ENCODE data around the gene ANAPC2.

ANAPC2 gene, protein sequence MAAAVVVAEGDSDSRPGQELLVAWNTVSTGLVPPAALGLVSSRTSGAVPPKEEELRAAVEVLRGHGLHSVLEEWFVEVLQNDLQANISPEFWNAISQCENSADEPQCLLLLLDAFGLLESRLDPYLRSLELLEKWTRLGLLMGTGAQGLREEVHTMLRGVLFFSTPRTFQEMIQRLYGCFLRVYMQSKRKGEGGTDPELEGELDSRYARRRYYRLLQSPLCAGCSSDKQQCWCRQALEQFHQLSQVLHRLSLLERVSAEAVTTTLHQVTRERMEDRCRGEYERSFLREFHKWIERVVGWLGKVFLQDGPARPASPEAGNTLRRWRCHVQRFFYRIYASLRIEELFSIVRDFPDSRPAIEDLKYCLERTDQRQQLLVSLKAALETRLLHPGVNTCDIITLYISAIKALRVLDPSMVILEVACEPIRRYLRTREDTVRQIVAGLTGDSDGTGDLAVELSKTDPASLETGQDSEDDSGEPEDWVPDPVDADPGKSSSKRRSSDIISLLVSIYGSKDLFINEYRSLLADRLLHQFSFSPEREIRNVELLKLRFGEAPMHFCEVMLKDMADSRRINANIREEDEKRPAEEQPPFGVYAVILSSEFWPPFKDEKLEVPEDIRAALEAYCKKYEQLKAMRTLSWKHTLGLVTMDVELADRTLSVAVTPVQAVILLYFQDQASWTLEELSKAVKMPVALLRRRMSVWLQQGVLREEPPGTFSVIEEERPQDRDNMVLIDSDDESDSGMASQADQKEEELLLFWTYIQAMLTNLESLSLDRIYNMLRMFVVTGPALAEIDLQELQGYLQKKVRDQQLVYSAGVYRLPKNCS

DNA sequence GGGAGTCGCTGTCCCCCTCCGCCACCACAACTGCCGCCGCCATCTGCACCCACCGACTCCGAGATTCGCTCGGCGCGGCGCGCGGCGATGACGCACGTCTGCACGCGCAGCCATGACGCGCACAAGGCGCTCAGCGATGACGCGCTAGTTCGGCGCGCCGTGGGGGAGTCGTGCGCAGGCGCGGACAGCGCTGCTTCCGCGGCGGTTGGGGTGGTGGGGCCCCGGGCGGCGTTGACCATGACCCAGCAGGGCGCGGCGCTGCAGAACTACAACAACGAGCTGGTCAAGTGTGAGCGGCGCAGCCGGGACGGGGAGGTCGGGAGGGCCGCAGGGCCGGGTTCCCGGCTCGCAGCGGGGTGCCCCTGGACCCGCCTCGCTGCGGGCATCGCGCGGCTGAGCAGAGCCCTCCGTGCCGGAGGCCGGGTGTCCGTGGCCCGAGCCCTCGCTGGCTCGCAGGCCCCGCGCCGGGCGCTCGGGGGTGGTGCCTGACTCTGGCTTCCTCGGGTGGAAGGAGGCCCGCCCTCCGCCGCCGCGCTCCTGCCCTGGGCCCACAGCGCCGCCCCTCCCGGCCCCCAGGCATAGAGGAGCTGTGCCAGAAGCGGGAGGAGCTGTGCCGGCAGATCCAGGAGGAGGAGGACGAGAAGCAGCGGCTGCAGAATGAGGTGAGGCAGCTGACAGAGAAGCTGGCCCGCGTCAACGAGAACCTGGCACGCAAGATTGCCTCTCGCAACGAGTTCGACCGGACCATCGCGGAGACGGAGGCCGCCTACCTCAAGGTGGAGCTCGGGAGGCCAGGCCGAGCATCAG, at the start of gene ANAPC2, which contains the start of gene SSNA1:
ANAPC2 (minus strand) TSS at position 71 of the 807 bp plus-strand sequence; CDS start at position 43, 28 bp downstream.
SSNA1 (plus strand) TSS at position 187 of the 807 bp plus-strand sequence; CDS start at position 238, 51 bp downstream.
- DNase-seq = peak; percentile 91

DNA sequence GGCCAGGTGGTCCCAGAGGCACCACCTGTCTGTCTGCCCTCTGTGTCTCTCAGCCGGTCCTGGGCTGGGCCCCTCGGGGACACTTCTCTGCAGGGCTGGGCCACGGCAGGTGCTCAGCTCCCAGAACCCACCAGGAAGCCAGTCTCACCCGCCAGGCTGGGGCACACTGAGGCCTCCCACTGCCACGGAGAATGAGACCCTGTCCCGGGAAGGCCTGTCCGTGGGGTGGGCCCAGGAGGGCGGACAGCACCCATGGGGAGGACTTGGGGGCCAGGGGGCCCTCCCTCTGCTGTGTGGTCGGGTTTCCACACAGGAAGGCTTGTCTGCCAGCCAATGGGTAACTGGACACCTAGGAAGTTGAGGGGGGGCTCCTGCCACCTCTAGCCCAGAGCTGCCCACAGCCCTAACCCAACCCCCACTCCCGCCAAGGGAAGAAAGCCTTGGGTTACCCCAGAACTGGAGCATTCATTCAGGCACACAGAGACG, 48.6 kb upstream of the ANAPC2 start:
- DNase-seq = peak; percentile 75

DNA sequence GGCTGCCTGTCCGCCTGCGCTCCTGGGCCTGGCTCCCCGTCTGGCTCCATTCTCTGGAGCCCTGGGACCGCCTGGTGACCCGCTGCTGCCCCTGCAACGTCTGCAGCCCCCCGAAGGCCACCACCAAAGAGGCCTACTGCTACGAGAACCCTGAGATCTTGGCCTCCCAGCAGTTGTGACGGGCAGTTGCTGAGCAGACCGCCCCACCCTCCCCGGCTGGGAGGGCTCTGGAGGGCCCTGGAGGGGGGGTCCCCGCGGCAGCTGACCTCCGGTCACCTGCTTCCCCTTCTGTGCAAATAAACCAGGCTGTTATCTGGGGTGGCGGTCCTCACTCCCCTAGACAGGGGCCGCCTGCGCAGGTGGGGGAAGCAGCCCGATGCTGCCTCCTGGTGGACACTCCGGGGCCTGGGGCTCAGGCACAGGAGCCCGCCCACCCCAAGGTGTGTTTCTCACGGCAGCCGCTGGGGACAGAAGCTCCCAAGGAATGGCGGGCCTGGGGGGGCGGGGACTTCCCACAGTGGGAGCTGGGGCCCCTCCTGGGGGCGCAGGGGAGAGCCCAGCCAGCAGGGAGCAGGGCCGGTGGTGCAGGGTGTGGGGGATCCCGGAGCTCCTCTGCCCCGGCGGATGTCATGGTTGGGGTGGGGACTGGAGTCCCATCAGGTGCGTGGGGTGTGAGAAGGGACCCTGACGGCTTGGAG, 48.0 kb upstream of the ANAPC2 start:
- DNase-seq = peak; percentile 95

DNA sequence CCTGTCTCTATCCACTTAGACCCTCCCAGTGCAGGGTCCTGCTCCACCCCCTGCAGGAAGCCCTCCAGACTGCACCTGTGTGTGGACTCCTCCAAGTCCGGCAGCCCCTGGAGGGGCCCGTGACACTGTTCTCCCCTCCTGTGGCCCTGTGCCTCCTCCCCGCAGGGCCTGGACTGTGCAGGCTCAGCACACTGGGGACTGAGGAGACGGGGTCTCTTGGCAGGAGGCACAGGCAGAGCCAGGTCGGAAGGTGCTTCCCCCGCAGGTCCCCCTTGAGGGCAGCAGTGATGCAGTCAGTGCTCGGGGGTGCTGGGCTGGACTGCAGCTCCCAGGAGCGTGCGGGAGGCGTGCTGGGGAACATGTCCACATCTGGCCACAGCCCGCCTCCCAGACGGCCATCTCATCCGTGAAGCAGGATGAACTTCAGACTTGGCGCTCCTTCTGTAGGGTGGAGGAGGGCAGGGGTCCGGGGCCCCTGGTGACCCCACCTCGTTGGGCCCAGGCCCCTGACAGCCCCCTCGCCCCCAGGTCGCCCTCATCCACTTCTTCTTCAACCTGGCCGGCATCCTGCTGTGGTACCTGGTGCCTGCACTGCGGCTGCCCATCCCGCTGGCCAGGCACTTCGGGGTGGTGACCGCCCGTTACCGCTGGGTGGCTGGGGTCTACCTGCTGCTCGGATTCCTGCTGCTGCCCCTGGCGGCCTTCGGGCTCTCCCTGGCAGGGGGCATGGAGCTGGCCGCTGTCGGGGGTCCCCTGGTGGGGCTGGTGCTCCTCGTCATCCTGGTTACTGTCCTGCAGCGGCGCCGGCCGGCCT, 47.3 kb upstream of the ANAPC2 start:
- no peak for DNase-seq

DNA sequence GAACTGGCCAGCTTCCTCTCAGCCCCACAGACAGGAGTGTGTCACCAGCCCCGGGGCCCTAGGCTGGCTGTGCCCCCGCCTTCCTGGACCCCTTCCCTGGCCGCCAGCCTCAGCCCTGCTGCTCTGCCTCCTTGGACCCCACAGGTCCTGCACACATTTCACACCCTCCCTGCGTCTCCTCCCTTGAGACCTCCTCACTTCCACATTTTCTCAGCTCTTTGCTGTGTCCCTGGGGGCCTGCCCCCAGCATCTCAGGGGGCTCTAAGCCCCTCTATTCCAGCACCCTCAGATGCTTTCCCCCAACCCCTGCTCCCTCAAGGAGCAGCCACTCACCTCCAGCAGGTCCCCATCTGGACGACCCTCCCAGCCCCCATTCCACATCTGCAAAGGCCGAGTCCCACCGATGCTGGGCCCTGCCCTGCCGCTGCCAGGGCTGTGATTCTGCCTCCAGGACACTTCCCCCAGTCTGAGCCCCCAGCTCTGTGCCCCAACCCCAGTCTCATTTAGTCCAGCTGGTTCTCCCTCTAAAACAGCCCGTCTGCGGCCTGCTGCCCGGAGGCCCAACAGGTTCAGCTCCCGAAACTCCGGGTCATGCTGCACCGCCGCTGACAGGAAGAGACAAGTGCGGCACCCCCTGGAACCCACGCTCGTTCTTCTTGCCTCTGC, 46.5 kb upstream of the ANAPC2 start:
- no peak for DNase-seq

DNA sequence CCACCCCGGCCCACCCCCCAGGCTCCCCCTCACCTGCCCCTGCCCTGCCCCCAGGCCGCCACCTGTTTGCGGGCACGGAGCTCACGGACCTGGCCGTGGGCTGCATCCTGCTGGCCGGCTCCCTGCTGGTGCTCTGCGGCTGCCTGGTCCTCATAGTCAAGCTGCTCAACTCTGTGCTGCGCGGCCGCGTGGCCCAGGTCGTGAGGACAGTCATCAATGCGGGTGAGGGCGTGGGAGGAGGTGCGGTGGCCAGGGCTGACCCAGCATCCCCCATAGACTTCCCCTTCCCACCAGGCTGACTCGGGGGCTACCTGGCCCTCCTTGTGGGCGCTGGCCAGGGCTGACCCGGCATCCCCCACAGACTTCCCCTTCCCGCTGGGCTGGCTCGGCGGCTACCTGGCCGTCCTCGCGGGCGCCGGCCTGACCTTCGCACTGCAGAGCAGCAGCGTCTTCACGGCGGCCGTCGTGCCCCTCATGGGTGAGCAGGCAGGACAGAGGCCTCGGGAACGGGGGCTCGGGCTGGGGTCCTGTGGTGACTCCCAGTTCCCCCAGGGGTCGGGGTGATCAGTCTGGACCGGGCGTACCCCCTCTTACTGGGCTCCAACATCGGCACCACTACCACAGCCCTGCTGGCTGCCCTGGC, 45.8 kb upstream of the ANAPC2 start:
- DNase-seq = no peak

DNA sequence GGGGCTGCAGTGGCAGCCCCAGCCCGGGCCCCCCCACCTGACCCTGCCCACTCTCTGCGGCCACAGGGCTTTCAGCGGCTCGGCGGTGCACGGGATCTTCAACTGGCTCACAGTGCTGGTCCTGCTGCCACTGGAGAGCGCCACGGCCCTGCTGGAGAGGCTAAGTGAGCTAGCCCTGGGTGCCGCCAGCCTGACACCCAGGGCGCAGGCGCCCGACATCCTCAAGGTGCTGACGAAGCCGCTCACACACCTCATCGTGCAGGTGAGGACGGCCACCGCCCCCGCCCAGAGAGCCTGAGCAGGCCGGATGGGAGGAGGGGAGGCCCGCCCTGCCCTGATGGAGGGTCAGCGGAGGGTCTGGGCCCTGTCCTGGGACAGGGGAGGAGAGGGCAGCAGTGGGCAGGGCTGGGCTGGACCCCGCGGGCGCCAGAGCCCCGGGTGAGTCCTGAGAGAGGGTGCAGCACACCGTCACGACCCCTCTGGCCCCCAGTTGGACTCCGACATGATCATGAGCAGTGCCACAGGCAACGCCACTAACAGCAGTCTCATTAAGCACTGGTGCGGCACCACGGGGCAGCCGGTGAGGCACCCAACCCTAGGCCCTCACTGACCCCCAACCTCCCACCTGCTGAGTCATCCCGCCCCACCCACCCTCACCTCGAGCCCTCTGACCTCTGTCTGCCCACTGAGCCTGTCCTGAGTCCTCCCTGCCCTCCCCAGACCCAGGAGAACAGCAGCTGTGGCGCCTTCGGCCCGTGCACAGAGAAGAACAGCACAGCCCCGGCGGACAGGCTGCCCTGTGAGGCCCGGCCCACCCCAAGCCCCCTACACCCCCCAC, 45.0 kb upstream of the ANAPC2 start:
- no peak for DNase-seq

DNA sequence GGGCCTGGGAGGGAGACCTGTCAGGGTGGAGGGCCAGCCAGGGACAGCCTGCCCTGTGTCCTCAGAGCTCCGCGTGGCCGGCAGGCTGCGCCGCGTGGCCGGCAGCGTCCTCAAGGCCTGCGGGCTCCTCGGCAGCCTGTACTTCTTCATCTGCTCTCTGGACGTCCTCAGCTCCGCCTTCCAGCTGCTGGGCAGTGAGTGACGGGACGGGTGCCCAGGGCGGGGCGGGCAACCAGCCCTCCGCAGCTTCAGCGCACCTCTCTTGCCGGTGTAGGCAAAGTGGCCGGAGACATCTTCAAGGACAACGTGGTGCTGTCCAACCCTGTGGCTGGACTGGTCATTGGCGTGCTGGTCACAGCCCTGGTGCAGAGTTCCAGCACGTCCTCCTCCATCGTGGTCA, 44.1 kb upstream of the ANAPC2 start:
- DNase-seq = no peak

DNA sequence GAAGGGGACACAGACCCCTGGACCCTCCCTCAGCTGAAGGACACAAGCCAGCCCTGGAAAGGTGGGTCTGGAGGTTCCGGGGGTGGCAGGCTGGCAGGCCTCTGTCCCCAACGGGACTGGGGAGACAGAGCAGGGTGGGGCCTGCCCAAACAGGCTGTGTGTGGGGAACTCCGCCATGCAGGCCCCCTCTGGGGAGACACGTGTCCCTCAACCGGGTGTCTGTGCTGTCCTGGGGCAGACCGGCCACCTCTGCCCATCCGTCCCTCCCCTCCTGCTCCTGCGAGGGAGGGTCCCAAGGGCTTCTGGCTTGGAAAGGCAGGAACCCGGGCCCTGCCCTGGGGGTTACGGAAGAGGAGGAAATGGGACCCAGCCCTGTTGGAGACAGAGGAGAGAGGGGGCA, 43.7 kb upstream of the ANAPC2 start:
- no peak for DNase-seq

DNA sequence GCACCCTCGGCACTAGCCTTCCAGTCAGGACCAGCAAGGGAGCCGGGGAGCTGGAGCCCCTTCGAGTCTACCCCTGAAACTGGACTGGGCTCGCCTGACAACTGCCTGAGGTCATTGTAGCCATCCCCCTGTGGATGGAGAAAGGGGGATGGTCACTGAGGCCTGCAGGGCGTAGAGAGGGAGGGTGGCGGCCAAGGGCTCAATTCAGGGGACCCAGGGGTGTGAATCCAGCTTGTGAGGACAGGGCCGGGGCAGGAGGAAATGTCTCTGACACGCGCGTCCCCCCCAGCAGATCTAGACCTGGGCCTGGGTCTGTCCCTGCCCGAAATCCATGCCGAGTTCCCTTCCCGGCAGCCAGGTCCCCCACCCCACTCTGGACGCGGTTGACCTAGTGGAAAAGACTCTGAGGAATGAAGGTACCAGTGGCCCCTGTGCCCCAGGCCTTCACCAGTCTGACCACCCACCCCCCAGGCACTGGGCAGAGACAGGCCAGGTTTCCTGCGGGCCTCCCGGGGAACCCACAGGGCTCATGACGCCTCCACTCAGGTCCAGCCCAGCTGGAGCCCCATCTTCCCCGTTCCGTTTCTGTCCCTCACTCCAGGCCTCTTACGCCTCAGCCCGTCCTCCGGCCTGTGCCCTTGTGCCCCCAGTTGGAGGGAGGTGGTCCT, 43.1 kb upstream of the ANAPC2 start:
- no peak for DNase-seq

DNA sequence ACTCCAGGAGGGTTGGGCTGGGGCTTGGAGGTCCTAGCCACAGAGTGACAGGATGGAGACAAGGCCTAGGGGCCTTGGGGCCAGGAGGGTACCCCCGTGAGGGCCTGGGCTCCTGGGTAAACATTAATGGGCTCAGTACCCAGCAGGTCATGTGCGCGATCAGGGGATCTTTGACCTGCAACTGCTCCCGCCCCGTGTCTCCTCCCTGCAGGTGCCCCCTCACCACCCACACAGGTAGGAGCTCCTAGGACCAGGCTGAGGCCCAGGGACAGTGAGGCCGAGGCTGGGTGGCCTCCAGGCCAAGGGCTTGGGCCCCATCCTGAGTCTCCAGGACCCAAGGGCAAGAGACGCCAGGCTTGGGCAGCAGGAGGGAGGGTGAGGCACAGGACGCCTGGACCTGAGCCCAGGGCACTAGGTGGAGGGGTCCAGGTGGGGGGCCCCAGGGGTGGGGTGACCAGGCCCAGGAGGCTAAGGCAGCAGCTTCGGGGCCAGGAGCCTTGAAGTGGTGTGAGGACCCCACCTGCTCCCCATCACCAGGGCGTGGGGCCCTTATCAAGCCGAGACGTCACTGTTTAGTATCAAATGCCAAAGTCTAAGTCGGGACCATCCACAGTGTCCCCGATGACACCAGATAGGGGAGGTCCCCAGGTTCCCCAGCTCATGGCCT, 42.5 kb upstream of the ANAPC2 start, which contains the start of gene SLC34A3:
SLC34A3 (plus strand) TSS at position 197 of the 667 bp plus-strand sequence. CDS start 802 bp downstream, outside the sequence.
- DNase-seq = no peak

DNA sequence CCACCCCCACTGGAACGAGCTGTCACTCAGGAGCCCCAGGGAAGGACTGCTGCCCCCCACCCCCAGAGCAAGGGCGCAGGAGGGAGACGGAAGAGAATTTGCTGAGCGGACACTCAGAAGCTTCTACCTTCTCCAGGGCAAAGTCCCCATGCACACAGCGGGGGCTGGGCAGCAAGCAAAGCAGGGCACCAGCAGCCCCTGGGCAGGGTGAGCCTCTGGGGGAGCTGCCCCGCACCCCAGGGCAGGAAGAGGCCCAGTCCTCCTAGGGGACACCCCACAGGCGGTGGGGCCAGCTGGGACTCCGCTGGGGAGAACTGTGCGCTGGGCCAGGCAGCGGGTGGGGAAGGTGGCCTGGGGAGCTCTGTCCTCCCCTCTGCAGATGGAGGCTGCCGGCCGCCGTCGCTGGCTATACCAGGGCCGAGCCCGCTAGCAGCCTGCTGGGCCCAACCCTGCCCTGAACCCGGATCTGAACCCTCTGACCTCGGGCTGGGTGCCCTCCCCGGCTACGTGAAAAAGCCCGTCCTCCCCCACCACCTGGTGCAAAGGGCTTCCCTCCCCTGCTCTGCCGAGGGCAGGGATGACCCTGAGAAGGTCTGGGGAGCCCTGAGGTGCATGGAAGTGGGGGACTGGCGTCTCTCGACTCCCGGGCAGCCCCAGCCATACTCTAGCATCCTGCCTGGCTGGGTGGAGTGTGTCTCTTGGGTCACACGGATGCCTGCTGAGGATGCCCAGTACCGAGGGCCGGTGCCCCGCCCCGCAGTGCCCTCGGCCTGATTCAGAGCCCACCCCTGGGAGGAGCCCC, 41.7 kb upstream of the ANAPC2 start:
- DNase-seq = no peak

DNA sequence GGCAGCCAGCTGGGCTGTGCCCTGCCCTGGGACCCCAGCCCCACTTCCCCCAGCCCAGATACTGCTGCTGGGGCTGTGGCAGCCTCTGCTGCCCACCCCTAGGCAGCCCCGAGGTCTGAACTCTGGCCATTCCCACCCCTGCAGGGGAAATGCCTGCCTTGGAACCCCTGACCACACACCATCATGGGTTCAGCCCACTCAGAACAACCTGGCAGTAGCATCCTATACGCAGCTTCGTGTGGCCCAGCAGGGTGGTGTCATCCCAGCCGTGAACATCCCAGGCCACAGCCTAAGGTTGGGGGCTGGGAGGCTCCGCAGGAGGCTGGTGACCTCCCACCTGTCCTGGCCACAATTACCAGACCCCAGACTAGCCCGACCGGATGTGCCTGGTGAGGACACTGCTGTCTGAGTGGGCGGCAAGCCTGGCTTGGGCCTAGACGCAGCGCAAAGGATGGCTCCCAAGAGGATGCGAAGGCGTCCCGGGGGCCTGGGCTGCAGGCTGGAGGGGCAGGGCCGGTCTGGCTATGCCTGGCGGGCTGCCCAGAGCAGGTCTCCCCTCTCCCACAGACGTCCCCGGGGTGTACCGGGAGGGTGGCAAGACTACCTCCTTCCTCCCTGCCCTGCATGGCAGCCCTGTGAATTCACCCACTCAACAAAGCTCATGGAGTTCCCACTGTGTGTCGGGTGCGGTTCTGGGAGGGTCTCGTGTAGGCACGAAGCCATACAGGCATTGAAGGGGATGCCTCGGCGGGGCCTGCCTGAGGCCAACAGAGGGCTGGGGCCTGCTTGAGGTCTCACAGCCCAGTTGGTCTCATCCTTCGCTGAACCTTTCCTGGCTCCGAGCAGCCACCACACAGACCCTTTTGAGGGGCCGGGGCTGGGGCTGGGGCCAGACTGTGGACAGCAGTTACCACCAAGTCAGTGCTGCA, 40.9 kb upstream of the ANAPC2 start:
- no peak for DNase-seq

DNA sequence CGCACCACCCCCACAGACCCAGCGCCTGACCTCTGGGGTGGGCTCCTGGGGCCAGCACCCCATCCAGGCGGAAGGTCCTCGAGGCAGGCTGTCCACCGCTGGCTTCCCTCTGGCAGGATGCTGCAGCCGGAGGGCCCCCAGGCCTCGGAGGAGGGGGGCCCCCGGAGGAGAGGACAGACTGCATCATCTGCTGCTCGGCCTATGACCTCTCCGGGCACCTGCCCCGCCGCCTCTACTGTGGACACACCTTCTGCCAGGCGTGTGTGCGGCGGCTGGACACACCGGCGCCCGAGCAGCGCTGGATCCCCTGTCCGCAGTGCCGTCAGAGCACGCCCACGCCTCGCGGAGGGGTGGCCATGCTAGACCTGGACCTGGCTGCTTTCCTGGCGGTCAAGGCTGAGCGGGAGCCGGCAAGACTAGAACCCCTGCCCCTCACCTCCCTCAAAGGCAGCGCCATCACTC, 40.2 kb upstream of the ANAPC2 start:
- no peak for DNase-seq

DNA sequence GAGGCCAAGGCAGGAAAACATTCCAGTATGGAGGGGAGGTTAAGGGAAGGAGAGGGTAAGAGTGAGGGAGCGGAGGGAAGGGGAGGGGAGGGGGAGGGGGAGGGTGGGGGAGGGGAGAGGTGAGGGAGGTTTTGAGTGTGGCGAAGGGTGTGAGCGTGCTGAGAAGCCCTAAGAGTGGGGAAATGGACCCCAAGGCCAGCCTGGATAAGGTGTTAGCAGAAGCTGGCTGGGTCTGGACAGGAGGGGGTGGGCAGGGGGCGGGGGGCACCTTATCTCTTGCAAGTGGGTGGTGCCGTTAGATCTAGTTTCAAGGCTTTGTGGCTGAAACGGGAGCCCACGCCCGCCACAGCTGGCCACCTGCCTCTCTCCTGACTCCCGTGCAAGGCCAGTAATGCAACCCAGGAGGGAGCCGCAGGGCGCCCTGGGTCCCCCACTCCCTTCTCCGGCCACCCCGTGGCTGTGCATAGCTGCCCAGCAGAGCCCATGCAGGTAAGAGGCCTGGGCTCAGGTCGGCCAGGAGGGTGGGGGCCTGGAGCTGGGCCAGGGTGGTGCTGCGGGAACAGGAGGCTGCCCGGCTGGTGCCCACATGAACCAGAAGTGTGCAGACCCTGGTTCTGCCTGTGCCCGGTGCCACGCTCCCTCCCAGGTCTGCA, 39.6 kb upstream of the ANAPC2 start:
- DNase-seq = no peak

All from NCI-H2107 (cell line).